HL-60/S4 (cell line): Measurements from ENCODE around the gene TK1.

Experiments
- in situ Hi-C: fragments of 300-500 bp; cut with MboI; formaldehyde crosslinking; loops from 2 replicates; pipeline ENCODE4 v1.14.3; 2022; ENCODE audit warnings: low sequenced_read_pairs

The TK1 gene

GRCh38 chr17:78125138-78125913, 61.5 kb downstream of the TK1 start:
- in situ Hi-C loops: no loop called here

GRCh38 chr17:78124836-78125137, 62.1 kb downstream of the TK1 start:
- in situ Hi-C loops: no loop called here
